Measurements from ENCODE around the gene ADGRF4. TPM values are rescaled to one million over a fixed set of nuclear protein-coding genes. Genes with fewer than 3 reads are reported as not detected.

ADGRF4 gene
- total and polyA plus RNA-seq, 2 donors (not counting 1 experiment from before 2014, with no cell fraction given): not detected

GRCh38 chr6:47740714-47741113 lies 42.3 kb downstream of the ADGRF4 start:
- Histone ChIP-seq H3K79me2 (ENCODE audit: control insufficient read depth, insufficient read depth, low read length) (no peaks in the 10 kb centered on the region), H4K20me1 (ENCODE audit: control insufficient read depth, insufficient read depth, low read length, poor library complexity, severe bottlenecking) (no peaks in the 10 kb centered on the region), H3K36me3 (replicated peaks in 1 of 2; ENCODE audit: control extremely low read depth in 1 of 2, control insufficient read depth in 1 of 2, extremely low read depth in 1 of 2, insufficient read depth in 2 of 2, low read length in 1 of 2) (no peaks in the 10 kb centered on the region), H3K9ac (ENCODE audit: low read length) (no peak overlapping the region), H3K9me3 (ENCODE audit: control extremely low read depth in 1 of 3, control insufficient read depth in 2 of 3, insufficient read depth in 1 of 3, low read length in 2 of 3) (no peaks in the 10 kb centered on the region), H2AFZ (ENCODE audit: insufficient read depth, low read depth, low read length, poor library complexity, severe bottlenecking) (no peak overlapping the region), H3K27ac (ENCODE audit: low read length in 2 of 2) (no peak overlapping the region), H3K4me3 (ENCODE audit: control extremely low read depth in 1 of 5, extremely low read depth in 1 of 5, insufficient read depth in 1 of 5, low read depth in 2 of 5, low read length in 4 of 5) (no peak overlapping the region), H3K4me2 (replicated peaks; ENCODE audit: low read depth, low read length, poor library complexity, severe bottlenecking) (no peak overlapping the region), H3K27me3 (replicated peaks in 1 of 4; ENCODE audit: control extremely low read depth in 1 of 4, control insufficient read depth in 3 of 4, insufficient read depth in 4 of 4, low read length in 3 of 4) (no peaks in the 10 kb centered on the region), H3K4me1 (ENCODE audit: control insufficient read depth in 2 of 2, insufficient read depth in 2 of 2, low read length in 2 of 2) (no peaks in the 10 kb centered on the region)
- no peak overlapping the region for H3K27ac Mint-ChIP-seq
- POLR2A ChIA-PET: no interaction called here
- no CpG with 5 or more reads among the region's 1 CpG for WGBS (ENCODE audit: insufficient coverage)
- TF ChIP-seq CTCF (IDR thresholded peaks at IDR 0.05) (no peak), EZH2 (IDR thresholded peaks at IDR 0.05; ENCODE audit: borderline replicate concordance, insufficient read depth, low read depth, low read length, poor library complexity, severe bottlenecking) (no peak)
- H3K9me3 Mint-ChIP-seq (ENCODE audit: insufficient read depth): no peaks in the 10 kb centered on the region
- intact Hi-C loops (cut with micrococcal nuclease): no loop called here
- CTCF ChIA-PET: no interaction called here
- ATAC-seq (ENCODE audit: low read depth): no peak
- no peak overlapping the region for H3K4me3 Mint-ChIP-seq
- no peak for DNase-seq
- H3K4me1 Mint-ChIP-seq: no peaks in the 10 kb centered on the region
- H3K27me3 Mint-ChIP-seq: peaks cover 3% of the 10 kb centered on the region

- ChIA-PET CTCF (no interaction called here), POLR2A (no interaction called here)
- Histone ChIP-seq H3K4me3 (ENCODE audit: control extremely low read depth in 1 of 5, extremely low read depth in 1 of 5, insufficient read depth in 1 of 5, low read depth in 2 of 5, low read length in 4 of 5) (no peak overlapping the region), H3K4me1 (ENCODE audit: control insufficient read depth in 2 of 2, insufficient read depth in 2 of 2, low read length in 2 of 2) (no peaks in the 10 kb centered on the region), H3K27ac (ENCODE audit: low read length in 2 of 2) (no peak overlapping the region), H2AFZ (ENCODE audit: insufficient read depth, low read depth, low read length, poor library complexity, severe bottlenecking) (no peak overlapping the region), H3K9me3 (ENCODE audit: control extremely low read depth in 1 of 3, control insufficient read depth in 2 of 3, insufficient read depth in 1 of 3, low read length in 2 of 3) (no peaks in the 10 kb centered on the region), H3K4me2 (replicated peaks; ENCODE audit: low read depth, low read length, poor library complexity, severe bottlenecking) (no peak overlapping the region), H3K36me3 (replicated peaks in 1 of 2; ENCODE audit: control extremely low read depth in 1 of 2, control insufficient read depth in 1 of 2, extremely low read depth in 1 of 2, insufficient read depth in 2 of 2, low read length in 1 of 2) (no peaks in the 10 kb centered on the region), H3K27me3 (replicated peaks in 1 of 4; ENCODE audit: control extremely low read depth in 1 of 4, control insufficient read depth in 3 of 4, insufficient read depth in 4 of 4, low read length in 3 of 4) (no peaks in the 10 kb centered on the region), H3K9ac (ENCODE audit: low read length) (no peak overlapping the region), H4K20me1 (ENCODE audit: control insufficient read depth, insufficient read depth, low read length, poor library complexity, severe bottlenecking) (no peaks in the 10 kb centered on the region), H3K79me2 (ENCODE audit: control insufficient read depth, insufficient read depth, low read length) (no peaks in the 10 kb centered on the region)
- ATAC-seq (ENCODE audit: low read depth) (no peak), DNase-seq (no peak)
- no peak overlapping the region for H3K4me3 Mint-ChIP-seq
- no peak overlapping the region for H3K27ac Mint-ChIP-seq
- 100% methylated on average over 2 of the region's 2 CpGs for WGBS (ENCODE audit: insufficient coverage)
- no peaks in the 10 kb centered on the region for H3K9me3 Mint-ChIP-seq (ENCODE audit: insufficient read depth)
- no peaks in the 10 kb centered on the region for H3K4me1 Mint-ChIP-seq
- H3K27me3 Mint-ChIP-seq: no peaks in the 10 kb centered on the region
- no peak for TF ChIP-seq EZH2 (IDR thresholded peaks at IDR 0.05; ENCODE audit: borderline replicate concordance, insufficient read depth, low read depth, low read length, poor library complexity, severe bottlenecking)
- intact Hi-C loops (cut with micrococcal nuclease): no loop called here
These were observed 43.4 kb downstream of the ADGRF4 start for GRCh38 chr6:47741807-47742206.
